GM10847 (cell line): ENCODE data around the gene GTPBP2.
A peak's percentile ranks its signal among the peaks of the same experiment; 100 is the strongest.

Experiments
- POLR2A ChIP-seq: IDR thresholded peaks from 2 replicates; pipeline ENCODE4 v1.6.1; 2011; ENCODE audit not compliant: insufficient read length; ENCODE audit errors: extremely low read depth

The GTPBP2 gene, protein sequence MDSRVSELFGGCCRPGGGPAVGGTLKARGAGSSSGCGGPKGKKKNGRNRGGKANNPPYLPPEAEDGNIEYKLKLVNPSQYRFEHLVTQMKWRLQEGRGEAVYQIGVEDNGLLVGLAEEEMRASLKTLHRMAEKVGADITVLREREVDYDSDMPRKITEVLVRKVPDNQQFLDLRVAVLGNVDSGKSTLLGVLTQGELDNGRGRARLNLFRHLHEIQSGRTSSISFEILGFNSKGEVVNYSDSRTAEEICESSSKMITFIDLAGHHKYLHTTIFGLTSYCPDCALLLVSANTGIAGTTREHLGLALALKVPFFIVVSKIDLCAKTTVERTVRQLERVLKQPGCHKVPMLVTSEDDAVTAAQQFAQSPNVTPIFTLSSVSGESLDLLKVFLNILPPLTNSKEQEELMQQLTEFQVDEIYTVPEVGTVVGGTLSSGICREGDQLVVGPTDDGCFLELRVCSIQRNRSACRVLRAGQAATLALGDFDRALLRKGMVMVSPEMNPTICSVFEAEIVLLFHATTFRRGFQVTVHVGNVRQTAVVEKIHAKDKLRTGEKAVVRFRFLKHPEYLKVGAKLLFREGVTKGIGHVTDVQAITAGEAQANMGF

DNA sequence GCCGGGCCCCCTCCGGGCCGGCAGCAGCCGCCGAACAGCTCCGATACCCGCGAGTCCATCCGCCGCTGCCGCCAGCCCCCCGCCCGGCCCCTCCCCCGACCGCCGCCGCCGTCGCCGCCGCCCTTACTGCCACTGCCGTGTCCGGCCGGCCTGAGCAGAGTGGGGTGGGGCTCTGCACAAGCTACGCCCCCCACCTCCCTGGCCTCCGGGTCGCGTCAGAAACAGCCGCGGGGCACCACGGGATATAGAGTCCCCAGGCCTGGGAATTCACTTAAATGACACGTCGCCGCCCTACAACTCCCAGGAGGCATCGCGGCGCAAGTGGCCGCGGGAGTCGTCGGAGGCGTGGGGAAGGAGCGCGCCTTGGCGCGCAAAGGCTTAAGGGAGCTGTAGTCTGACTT is at the start of gene GTPBP2:
TSS of gene GTPBP2 (minus strand) at position 161 of the 401 bp plus-strand sequence. CDS start at position 59, 102 bp downstream.
- peak; percentile 40 for TF ChIP-seq POLR2A

DNA sequence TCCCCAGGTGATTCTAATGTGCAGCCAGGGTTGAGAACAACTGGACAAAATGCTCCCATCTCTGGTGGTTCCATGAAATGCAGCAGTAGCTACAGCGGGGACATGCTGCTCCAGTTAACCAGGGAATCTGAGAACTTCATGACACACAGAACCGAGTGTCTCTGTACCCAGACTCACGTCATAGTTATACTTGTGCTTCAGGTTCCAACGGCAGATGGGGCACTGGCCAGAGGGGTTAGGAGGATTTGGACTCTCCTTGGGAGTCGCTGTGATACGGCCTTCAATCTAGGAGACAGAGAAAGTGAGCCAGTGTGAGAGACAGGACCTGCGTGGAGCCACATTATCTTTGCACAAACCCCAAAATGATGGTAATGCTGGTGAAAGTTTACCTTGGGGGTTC is 49.3 kb upstream of the GTPBP2 start:
- no peak for TF ChIP-seq POLR2A

DNA sequence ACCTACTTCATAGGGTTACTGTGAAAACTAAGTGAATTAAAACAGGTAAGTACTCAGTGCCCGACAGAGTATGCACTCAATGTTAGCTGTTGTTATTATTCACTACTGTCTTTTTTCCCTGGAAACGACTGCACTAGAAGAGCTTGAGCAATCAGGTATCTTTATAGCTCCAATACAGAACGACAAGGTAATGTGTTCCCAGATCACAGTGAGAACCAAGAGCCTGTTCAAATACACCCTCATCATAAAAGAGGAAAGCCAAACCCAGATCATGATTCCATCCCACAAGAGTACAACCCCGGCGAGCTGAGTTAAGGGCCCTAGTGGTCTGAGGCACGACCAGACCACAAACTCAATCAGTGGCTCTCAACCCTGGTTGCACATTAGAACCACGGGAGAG is 48.7 kb upstream of the GTPBP2 start:
- no peak for TF ChIP-seq POLR2A

DNA sequence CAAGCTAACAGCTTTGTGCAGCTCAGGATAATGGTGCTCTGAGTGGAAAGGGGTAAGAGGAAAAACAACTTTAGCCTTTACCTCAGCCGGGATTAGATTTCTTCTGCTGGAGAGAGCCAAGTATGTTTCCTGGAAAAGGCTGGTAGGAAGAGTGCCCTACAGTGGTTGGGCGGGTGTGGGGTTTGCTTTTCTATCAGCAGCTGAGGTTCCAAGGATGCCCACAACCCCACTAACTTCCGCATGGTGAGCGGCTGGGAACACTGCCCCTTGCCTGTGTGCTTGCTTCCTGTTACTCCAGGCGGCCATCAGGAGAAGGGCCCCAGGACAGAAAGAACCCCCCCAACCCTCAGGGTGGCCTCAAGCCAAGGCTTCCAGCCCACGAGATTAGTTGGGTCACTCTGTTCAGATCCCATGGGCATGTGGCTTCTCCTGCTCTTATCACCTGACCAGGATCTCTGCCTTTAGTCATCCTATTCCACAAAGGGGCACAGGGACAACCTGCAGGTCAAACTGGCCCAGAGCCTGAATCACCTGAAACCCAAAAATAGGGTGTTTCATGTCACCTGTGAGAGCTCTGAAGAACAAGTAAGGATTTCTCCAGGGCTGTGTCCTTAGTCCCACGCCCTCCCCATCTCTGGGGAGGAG is 48.0 kb upstream of the GTPBP2 start:
- TF ChIP-seq POLR2A: no peak

DNA sequence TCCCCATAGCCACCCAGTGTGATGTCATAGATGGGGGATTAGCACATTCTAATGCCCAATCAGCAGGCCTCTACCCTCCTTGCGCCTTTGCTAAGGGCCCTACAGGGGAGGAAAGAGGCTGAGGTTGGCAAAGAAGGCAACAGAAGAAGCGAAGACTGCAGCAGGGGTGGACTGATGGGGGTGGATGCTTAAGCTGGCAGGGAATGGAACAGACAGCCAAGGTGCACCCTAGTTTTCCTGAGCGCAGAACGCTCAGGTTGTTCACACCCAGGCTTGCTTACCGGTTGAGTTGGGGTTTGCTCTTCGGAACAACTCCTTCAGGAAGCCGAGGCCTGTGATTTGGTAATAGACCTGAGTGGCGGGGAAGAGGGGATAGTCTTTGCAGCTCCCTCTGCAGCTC is 45.9 kb upstream of the GTPBP2 start:
- TF ChIP-seq POLR2A: no peak

DNA sequence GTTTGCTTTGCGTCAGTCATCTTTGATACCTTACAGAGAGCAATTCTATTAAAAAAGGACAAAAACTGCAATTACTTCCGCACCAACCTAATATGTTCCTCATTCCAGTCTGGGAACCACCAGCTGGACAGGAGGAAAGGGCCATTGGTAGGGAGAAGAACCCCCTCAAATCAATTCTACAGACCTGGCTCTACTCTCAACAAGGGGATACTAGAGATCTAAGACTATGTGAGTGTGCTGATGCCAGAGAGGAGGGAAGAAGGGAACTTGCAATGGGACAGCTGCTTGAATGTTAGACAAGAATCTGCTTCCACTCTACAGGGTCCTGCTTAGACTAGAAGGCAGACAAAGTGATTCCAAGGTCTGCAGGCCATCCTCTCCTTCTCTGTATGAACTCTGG is 45.2 kb upstream of the GTPBP2 start:
- no peak for TF ChIP-seq POLR2A

DNA sequence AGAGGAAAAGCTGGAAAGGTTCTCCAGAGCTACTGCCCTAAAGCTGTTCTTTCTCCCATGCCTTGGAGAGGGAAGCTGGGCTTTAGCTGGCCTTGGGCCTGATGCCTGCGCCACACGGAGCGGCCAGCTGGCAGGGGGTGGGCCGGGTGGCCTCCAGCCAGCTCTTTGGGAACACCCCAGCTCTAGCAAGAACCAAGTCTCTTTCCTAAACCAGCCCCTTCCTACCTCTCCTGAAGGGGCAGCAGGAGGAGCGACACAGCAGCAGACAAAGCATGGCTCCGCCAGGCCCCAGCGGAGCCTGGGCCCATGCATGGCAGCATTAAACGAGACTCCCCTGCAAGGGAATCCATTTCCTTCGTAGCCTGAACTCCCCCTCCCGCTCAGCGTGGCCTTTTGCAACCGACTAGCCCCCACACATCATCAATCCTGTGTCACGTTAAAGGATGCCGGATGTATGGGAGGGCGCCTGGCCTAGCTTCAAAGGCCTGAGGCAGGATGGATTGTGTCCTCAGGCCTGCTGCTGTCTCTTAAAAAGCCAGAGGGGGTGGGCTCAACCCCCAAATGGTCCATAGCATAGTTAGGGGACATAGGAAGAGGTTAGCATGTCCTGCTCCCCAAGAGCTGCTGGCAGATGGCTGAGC is 44.5 kb upstream of the GTPBP2 start:
- no peak for TF ChIP-seq POLR2A

DNA sequence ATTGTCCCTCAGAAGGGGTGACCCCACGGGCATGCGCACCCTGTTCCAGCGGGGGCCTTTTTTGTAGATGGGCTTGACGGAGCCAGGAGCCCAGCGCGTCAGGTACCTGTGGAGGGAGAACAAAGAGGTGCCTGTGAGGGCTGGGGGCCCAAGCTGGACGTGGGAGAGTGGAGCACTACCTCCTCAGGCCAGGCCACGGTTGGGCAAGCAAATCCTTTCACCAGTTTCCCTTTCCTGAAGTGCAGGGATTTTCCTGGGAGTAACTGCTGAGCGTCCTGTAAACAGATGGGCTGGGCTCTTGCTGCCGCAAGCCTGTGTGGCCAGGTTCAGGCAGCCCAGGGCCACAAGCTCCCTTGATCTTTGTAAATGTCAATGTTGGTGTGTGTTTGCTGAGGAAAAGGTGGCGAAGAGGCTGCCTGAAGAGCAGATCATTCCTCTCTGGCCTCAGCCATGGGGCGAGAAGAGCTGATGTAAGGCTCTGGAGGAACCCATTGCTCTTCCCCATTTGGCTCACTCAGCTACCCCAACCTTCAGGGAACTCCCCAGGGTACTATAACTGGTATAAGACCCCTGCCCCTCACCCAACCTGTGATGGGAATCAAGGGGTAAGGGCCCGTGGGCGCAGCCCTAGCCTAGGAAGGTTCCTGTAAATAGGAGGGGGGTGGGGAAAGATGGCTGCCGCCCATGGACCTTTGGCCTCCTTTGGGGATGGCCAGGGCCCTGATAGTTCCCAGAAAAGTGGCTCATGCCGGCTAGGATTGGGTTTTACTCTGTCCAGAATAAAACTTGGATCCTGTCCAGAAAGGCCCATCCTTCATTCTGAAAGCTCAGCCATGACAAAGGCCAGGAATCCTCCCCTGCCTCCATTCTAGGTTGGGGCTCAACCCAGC is 43.0 kb upstream of the GTPBP2 start:
- no peak for TF ChIP-seq POLR2A

DNA sequence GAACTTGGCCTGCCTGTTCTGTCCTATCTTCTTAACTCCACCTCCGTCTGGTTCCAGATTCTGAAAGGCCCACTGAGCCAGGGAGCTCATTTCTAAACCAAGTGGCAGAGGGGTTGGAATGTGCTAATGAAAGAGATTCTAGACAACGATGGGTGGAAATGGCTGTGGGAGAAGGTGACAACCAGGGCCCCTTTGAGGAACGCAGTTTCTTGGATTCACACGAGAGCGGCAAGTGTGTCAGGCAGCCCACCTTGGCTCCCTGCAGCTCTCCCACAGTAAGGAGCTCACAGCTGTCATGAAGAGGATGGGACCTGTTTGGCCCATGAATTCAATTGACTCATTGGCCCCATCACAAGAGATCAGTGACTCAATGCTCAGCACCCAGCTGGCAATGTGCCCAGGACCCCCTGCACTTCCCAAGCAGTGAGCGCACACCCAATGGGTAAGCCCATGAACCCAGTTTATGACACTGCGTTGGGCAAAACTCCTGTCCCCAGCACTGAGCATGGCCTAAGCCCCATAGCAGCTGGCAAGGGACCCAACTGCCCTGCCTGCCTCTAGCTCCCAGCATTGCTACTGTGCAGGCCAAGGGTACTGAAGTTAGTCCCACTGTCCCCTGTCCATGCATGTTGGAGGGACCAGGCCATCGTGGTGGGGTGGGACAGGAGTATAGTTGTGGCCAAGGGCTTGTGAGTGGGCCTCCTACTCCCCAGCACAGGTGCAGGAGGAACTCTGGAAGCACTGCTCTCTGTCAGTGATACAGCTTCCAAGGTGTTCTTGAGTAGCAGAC is 42.1 kb upstream of the GTPBP2 start:
- no peak for TF ChIP-seq POLR2A

DNA sequence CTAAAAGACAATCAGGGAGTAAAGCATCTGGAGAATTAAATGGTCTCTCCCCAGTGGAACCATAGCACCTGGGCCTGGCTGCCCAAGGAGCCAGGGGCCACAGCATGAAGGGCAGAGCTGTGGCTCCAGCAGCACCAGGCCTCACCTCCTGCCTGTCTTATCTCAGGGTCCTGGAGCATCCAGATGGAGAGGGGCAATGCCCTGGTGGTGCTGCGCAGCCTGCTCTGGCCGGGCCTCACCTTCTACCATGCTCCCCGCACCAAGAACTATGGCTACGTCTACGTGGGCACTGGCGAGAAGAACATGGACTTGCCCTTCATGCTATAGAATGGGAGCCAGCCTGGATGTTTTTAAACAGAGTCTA is 41.5 kb upstream of the GTPBP2 start:
- no peak for TF ChIP-seq POLR2A

DNA sequence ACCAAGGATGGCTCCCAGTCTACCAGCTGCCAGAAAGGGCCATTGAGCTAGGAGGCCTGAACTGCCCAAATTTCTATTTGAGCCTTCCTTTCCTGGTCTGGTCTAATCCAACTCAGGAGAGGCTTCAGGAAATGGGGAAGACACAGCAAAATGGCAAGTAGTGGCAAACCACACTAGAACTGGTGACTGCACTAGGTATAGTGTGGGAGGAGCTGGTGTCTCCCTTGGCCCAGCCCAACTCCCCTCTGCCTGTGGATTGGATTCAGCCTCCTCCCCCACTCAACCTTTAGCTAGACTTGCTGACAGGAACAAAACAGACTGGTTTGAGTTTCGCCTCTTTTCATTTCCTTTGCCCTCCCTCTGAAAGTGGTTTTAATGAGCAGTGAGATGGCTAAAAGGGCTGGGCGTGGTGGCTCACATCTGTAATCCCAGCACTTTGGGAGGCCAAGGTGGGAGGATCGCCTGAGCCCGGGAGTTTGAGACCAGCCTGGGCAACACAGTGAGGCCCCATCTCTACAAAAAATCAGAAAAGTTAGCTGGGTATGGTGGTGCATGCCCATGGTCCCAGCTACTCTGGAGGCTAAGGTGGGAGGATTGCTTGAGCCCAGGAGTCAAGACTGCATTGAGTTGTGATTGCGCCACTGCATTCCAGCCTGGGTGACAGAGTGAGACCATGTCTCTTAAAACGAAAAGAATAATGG is 41.0 kb upstream of the GTPBP2 start:
- TF ChIP-seq POLR2A: no peak

DNA sequence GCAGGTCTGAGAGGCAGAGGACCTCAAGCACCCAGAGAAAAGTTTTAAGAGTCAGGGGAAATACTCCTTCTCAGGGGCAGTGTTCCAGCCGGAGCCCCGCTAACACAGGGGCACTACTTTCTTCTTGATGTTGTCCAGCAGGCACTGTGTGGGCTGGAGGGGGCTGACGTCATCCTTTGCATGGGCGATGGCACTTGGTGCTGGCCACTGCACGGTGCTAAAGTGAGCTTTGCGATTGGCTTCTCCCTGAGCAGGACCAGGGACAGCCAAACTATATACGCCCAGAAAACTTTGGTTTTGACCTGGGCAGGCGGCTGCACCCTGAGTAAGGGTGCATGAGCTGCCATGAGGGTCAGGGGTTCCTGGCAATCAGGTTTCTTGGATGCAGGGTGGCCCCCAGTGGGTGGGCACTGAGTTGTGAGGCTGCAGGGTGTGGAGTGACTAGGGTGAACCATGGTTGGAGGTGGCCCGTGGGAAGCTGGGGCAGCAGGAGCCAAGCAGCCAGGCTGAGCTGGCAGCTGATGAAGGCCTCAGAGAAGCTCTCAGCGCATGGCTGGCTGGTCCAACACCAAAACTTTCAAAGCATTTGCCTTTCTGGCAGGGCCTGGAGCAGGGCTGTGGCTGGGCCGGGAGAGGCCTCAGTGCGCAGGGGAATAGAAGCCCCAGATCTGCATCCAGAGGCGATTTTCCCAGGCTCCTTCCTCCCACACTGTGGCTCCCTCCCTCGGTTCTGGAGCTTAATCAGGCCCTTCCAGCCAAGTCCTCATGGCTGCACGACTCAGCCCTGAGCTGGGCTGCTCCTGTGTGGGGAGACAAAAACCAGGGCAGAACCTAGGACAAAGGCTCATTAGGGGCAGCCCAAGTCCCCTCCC is 40.2 kb upstream of the GTPBP2 start:
- no peak for TF ChIP-seq POLR2A
